ENCODE data around the gene DNAJC18. TPM values are rescaled to one million over a fixed set of nuclear protein-coding genes. Genes with fewer than 3 reads are reported as not detected.

Gene DNAJC18
- total and polyA plus RNA-seq, 2 experiments from 2014 or later, result 13.4 to 18.9 TPM

GRCh38 chr5:139462586-139463276 is 23.4 kb upstream of the DNAJC18 start, which contains the start of gene ECSCR:
TSS of gene ECSCR (minus strand) at chr5:139462743. CDS start at chr5:139462670, 73 bp downstream.
- Mint-ChIP-seq H3K4me3 (no peak within 1 kb of the TSS; the same call in 2 of the 3 replicates), H3K9me3 (no peaks in the 10 kb centered on the region)

More at GRCh38 chr5:139462586-139463276, 23.4 kb upstream of the DNAJC18 start, which contains the start of gene ECSCR:
- no peaks in the 10 kb centered on the region for H3K9me2 ChIP-seq (ENCODE audit: insufficient read depth)
- peak; percentile 68 for DNase-seq (ENCODE audit: low spot score)
- H3K36me3 Mint-ChIP-seq (ENCODE audit: low read depth), result no peaks in the 10 kb centered on the region
- no peaks in the 10 kb centered on the region; the same call in 1 of the 2 replicates for H3K36me3 ChIP-seq (ENCODE audit: insufficient read depth)
- peaks cover 22% of the 10 kb centered on the region for H3K4me1 ChIP-seq (ENCODE audit: insufficient read depth)
- no peak for TF ChIP-seq EZH2 (IDR thresholded peaks at IDR 0.05; ENCODE audit: low read depth, unreplicated experiment)
- TF ChIP-seq ZNF462 (CRISPR knock-in tag; IDR thresholded peaks at IDR 0.05), result 0 out of 2 replicates have a peak, but pooled peaks have one; percentile 6
- no peak within 1 kb of the TSS for H3K27ac Mint-ChIP-seq
- peaks cover 18% of the 10 kb centered on the region for H3K27me3 Mint-ChIP-seq (ENCODE audit: insufficient read depth, low read depth, poor library complexity)
- no peaks in the 10 kb centered on the region for H4K20me1 ChIP-seq (replicated peaks; ENCODE audit: insufficient read depth)
- no peaks in the 10 kb centered on the region for H3K27me3 ChIP-seq (ENCODE audit: insufficient read depth)
- peak within 1 kb of the TSS; percentile 32; the same call in 1 of the 2 replicates for H3K27ac ChIP-seq (ENCODE audit: low read depth)
- H3K4me2 ChIP-seq, result peak within 1 kb of the TSS; percentile 49; the same call in 1 of the 2 replicates
- H3K4me1 Mint-ChIP-seq, result peaks cover 33% of the 10 kb centered on the region
- H2AFZ ChIP-seq, result peak within 1 kb of the TSS; percentile 81
- H3K79me2 ChIP-seq (replicated peaks; ENCODE audit: insufficient read depth), result no peaks in the 10 kb centered on the region
- peak; percentile 66 for ATAC-seq
- H3K4me3 ChIP-seq, result 0 out of 2 replicates have a peak within 1 kb of the TSS, but pooled peaks have one; percentile 16
- 0 out of 2 replicates have a peak, but pooled peaks cover 11% of the 10 kb centered on the region for H3F3A ChIP-seq (replicated peaks; ENCODE audit: low read depth)
